Endodermal cell (in vitro differentiated cells): Measurements from ENCODE around the gene VBP1. TPM values are rescaled to one million over a fixed set of nuclear protein-coding genes. Genes with fewer than 3 reads are reported as not detected.
A peak's percentile ranks its signal among the peaks of the same experiment; 100 is the strongest.

Experiments
- DNase-seq: peaks from one replicate; pipeline ENCODE4 v3.0.0-alpha.2; 2017
- H3K27ac ChIP-seq: 2 replicates; pipeline ENCODE4 v1.5.1; 2013; ENCODE audit warnings: mild to moderate bottlenecking, low read depth, low read length, moderate library complexity
- H3K27me3 ChIP-seq: 2 replicates; pipeline ENCODE4 v1.6.1; 2013; ENCODE audit warnings: mild to moderate bottlenecking, low read length, moderate library complexity; ENCODE audit not compliant: insufficient read depth, control insufficient read depth, poor library complexity, severe bottlenecking
- H3K36me3 ChIP-seq: 2 replicates; pipeline ENCODE4 v1.7.0; 2013; ENCODE audit warnings: mild to moderate bottlenecking, low read length, moderate library complexity; ENCODE audit not compliant: control insufficient read depth, insufficient read depth
- H3K4me1 ChIP-seq: one replicate; pipeline ENCODE4 v1.7.0; 2013; ENCODE audit warnings: low read length; ENCODE audit not compliant: control insufficient read depth, insufficient read depth
- H3K4me3 ChIP-seq: 2 replicates; pipeline ENCODE4 v1.5.1; 2013; ENCODE audit warnings: mild to moderate bottlenecking, low read length, moderate library complexity
- H3K9ac ChIP-seq: 2 replicates; pipeline ENCODE4 v1.6.1; 2013; ENCODE audit warnings: mild to moderate bottlenecking, low read length, moderate library complexity; ENCODE audit not compliant: poor library complexity, severe bottlenecking; ENCODE audit errors: extremely low read depth
- H3K9me3 ChIP-seq: 2 replicates; pipeline ENCODE4 v1.6.1; 2013; ENCODE audit warnings: mild to moderate bottlenecking, low read length, moderate library complexity; ENCODE audit not compliant: control insufficient read depth
- H3K27ac Mint-ChIP-seq: 2 replicates; pipeline ENCODE4 v1.8.0; 2020; ENCODE audit warnings: mixed read lengths
- H3K27me3 Mint-ChIP-seq: 2 replicates; pipeline ENCODE4 v1.8.0; 2021; ENCODE audit warnings: mild to moderate bottlenecking, mixed read lengths; ENCODE audit not compliant: insufficient read depth
- H3K36me3 Mint-ChIP-seq: 2 replicates; pipeline ENCODE4 v1.8.0; 2020; ENCODE audit warnings: low read depth, mixed read lengths
- H3K4me1 Mint-ChIP-seq: 2 replicates; pipeline ENCODE4 v1.8.0; 2020; ENCODE audit warnings: mixed read lengths
- H3K4me3 Mint-ChIP-seq: 2 replicates; pipeline ENCODE4 v1.8.0; 2020; ENCODE audit warnings: mild to moderate bottlenecking, moderate library complexity, mixed read lengths
- H3K9me3 Mint-ChIP-seq: 2 replicates; pipeline ENCODE4 v1.8.0; 2020; ENCODE audit warnings: mild to moderate bottlenecking, mixed read lengths
- WGBS, 2 experiments: methylation state at CpG; one replicate each; pipeline versions ENCODE4 v1.1.5 to v1.1.7; 2013; ENCODE audit warnings: missing lambda C conversion rate in 2 of 2, mixed read lengths in 1 of 2; ENCODE audit not compliant: insufficient coverage in 1 of 2, insufficient read length in 1 of 2; 5-methylcytosine and 5-hydroxymethylcytosine counted together
- total RNA-seq, 2 donors: library from RNA; stranded (reverse); fragmentation: NEBNext Ultra II Directional in 1 of 2; extraction: Animal tissue kit (Norgen Biotek cat#: 25700) in 1 of 2; gene quantifications; 2 replicates in 1 of 2; 3 replicates in 1 of 2; pipeline ENCODE4 v1.2.1, GENCODE V29; 2021
- TF ChIP-seq, protein P1 (sequence below): fragments of 200-600 bp; sonication (generic); conservative IDR thresholded peaks from 2 replicates; pipeline ENCODE4 v1.5.0; 2021; ENCODE audit warnings: antibody characterized with exemption, mild to moderate bottlenecking

The VBP1 gene
- total RNA-seq, 2 donors from 2014 or later, result 83.5 to 97.0 TPM

- H3K27ac ChIP-seq, result peak overlapping the region; percentile 41
- H3K9me3 ChIP-seq, result no peaks in the 10 kb centered on the region
- H3K9ac ChIP-seq, result no peak overlapping the region
- 20 to 39% methylated on average over 1 to 14 of the region's 15 CpGs for WGBS, 2 experiments
- no peaks in the 10 kb centered on the region for H3K27me3 ChIP-seq
- peaks cover 9% of the 10 kb centered on the region for H3K36me3 ChIP-seq
- H3K9me3 Mint-ChIP-seq, result peaks cover 38% of the 10 kb centered on the region
- H3K27ac Mint-ChIP-seq, result peak overlapping the region; percentile 87
- no peak for DNase-seq
- TF ChIP-seq, protein P1, sequence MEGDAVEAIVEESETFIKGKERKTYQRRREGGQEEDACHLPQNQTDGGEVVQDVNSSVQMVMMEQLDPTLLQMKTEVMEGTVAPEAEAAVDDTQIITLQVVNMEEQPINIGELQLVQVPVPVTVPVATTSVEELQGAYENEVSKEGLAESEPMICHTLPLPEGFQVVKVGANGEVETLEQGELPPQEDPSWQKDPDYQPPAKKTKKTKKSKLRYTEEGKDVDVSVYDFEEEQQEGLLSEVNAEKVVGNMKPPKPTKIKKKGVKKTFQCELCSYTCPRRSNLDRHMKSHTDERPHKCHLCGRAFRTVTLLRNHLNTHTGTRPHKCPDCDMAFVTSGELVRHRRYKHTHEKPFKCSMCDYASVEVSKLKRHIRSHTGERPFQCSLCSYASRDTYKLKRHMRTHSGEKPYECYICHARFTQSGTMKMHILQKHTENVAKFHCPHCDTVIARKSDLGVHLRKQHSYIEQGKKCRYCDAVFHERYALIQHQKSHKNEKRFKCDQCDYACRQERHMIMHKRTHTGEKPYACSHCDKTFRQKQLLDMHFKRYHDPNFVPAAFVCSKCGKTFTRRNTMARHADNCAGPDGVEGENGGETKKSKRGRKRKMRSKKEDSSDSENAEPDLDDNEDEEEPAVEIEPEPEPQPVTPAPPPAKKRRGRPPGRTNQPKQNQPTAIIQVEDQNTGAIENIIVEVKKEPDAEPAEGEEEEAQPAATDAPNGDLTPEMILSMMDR, result no peak
- H3K36me3 Mint-ChIP-seq, result peaks cover 8% of the 10 kb centered on the region
- peak overlapping the region; percentile 96 for H3K4me3 ChIP-seq
- H3K4me1 Mint-ChIP-seq, result peaks cover 17% of the 10 kb centered on the region
- H3K4me1 ChIP-seq, result peaks cover 3% of the 10 kb centered on the region
- H3K27me3 Mint-ChIP-seq, result peaks cover 8% of the 10 kb centered on the region
- H3K4me3 Mint-ChIP-seq, result peak overlapping the region; percentile 83
Measured at GRCh38 chrX:155215443-155216178, 649 bp upstream of the VBP1 start.

- 12% methylated on average over 8 of the region's 11 CpGs; no CpG with 5 or more reads in 1 of the 2 experiments for WGBS, 2 experiments
- Histone ChIP-seq H3K27me3 (no peaks in the 10 kb centered on the region), H3K36me3 (peaks cover 21% of the 10 kb centered on the region), H3K9me3 (peaks cover 7% of the 10 kb centered on the region), H3K27ac (no peak overlapping the region), H3K9ac (peak overlapping the region; percentile 81), H3K4me3 (peak overlapping the region; percentile 96), H3K4me1 (peaks cover 3% of the 10 kb centered on the region)
- TF ChIP-seq, protein P1, result no peak
- Mint-ChIP-seq H3K9me3 (peaks cover 35% of the 10 kb centered on the region), H3K4me3 (peak overlapping the region; percentile 83), H3K27me3 (peaks cover 6% of the 10 kb centered on the region), H3K4me1 (peaks cover 13% of the 10 kb centered on the region), H3K27ac (peak overlapping the region; percentile 76), H3K36me3 (peaks cover 18% of the 10 kb centered on the region)
- DNase-seq, result peak; percentile 50
Measured at GRCh38 chrX:155216940-155217440, 730 bp downstream of the VBP1 start.

DNA sequence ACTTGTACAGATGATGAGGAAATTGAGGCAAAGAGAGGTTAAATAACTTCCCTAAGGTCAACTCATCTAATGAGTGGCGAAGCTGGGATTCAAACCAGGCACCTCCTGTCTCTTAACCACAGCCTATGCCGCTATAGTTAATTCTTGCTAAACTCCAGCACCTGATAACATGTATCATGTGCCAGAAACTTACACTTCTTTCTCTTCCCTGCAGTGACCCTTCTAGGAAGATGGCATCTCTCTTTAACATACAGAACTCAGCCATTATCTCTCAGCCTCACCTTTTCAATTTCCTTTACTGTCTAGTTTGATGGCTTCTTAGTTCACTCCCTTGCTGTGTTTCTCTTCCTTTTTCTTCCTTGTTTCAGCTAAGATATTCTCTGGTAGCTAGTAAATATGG, 2.5 kb downstream of the VBP1 start:
- H3K4me1 ChIP-seq, result peaks cover 3% of the 10 kb centered on the region
- peak overlapping the region; percentile 96 for H3K4me3 ChIP-seq
- Mint-ChIP-seq H3K27me3 (no peaks in the 10 kb centered on the region), H3K4me3 (no peak overlapping the region), H3K27ac (no peak overlapping the region), H3K36me3 (peaks cover 33% of the 10 kb centered on the region), H3K4me1 (peaks cover 13% of the 10 kb centered on the region), H3K9me3 (peaks cover 48% of the 10 kb centered on the region)
- DNase-seq, result no peak
- peaks cover 31% of the 10 kb centered on the region for H3K36me3 ChIP-seq
- WGBS, 2 experiments, result 95 to 100% methylated on average over 2 of the region's 2 CpGs
- TF ChIP-seq, protein P1, result no peak
- no peak overlapping the region for H3K9ac ChIP-seq
- peaks cover 15% of the 10 kb centered on the region for H3K9me3 ChIP-seq
- no peak overlapping the region for H3K27ac ChIP-seq
- no peaks in the 10 kb centered on the region for H3K27me3 ChIP-seq
